A549 treated with CpdA at 1 μM for 4 hours (cell line): ENCODE results near the gene HGF. TPM values are rescaled to one million over a fixed set of nuclear protein-coding genes. Genes with fewer than 3 reads are reported as not detected.

Experiments
- total RNA-seq: library from RNA; stranded (reverse); fragments of 200-300 nt; extraction: Qiagen RNA extraction; gene quantifications from 5 replicates; pipeline ENCODE4 v1.2.3, GENCODE V29; 2022; ENCODE audit warnings: low read depth

HGF gene
- 0.06 TPM in 2 of 5 replicates, not detected in the others for total RNA-seq

DNA sequence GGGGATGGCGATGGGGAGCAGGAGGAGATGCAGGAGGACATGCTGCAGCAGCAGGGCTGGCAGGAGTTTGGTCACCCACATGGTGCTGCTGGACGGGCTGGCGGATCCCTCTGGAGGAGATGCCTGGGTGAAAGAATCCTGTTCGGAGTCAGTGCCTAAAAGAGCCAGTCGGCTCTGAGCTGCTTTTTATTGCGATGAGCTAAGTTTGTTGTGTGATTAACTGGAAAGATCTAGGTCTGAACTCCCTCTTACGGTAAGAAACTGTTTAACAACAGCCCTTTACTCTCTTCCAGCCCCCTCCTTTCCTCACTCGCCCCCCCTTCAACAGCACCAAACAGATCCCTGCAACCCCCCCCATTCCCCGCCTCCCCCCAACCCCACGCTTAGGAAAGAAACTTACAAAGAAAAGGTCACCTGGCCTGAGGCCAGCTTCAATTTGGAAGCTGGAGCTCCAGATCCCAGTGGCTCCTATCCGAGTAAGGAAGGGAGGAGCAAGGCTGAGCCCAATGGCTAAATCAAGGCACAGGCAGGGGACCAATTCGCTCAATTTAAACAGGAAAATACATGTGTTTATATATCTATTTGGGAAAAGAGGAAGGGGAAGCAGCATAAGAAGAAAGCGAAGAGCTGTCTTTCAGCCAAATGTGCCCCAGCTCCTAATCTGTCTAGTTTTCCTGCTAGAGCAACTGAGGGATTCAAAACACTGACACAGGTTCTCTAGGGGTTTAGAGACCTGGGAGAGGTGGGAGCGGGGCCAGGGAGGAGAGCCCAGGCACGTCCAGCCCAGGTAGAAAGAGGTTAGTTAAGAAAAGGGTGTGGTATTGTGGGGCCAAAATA lies at the start of gene HGF:
TSS of gene HGF (minus strand) at position 157 of the 837 bp plus-strand sequence. CDS start at position 81, 76 bp downstream.

